Kidney capillary endothelial cell (primary cell): ENCODE results near the gene ASTL.
A peak's percentile ranks its signal among the peaks of the same experiment; 100 is the strongest.

Source experiments
- DNase-seq: peaks from one replicate; pipeline ENCODE4 v3.0.0-alpha.2; 2018; ENCODE audit warnings: low spot score

Gene ASTL

GRCh38 chr2:96159084-96159830 lies 21.0 kb upstream of the ASTL start:
- no peak for DNase-seq

DNA sequence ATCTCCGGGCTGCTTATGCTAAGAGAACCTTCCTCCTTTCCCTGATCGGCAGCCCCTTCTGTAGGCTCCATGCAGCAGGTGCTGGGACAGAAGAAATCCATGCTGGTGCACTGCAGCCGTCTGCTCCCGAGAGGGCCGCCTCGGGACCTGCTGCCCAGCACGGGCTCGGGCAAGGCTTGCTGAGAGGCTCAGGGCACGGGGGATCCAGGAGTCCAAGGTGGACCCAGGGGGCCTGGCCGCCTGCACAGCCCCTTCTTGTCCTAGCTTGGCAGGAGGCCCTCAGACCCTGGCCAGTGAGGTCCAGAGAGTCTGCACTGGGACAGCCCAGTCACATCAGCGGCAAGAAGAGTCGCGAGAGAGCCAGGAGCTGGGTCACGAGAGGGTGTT lies 20.2 kb upstream of the ASTL start:
- DNase-seq: no peak

DNA sequence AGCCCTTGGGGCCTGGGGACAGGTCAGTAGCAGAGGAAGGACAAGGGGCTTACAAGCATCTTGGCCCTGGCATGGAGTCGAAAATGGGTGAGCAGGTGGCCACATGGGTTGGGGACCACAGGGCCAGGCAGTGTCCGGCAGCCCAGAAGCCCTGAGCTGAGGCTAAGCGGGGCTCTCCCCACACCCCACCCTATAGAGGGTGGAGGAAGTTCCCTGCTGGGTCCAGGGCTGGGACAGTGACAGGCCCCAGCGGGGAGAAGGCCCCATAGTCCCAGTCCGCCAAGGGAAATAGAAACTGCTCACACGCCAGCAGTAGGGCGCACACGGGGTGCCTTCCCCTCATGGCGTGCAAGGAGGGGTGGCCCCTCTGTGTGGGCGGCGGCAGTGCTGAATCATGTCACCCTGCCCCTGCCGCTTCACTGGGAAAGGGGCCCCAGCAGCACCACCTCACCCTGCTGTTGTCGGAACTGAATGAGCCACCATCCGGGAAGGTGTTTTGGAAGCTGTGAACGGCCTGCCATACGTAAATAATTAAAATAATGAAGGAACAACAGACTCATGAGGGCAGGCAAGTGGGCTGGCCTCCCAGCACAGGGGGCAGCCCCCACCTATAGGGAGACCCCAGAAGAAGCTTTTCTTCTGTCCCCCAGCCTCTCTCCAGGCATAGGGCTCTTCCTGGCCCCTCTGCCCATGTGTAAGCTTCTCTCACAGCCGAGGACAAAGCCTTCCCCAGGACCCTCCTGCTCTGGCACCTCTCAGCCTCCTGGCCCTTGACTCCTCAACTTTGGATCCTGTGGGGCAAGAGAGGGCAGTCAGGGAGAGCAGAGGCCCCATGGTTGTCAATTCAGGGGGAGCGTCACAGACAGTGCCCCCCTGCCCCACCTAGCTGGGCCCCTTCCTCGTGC lies 19.6 kb upstream of the ASTL start:
- DNase-seq: no peak

DNA sequence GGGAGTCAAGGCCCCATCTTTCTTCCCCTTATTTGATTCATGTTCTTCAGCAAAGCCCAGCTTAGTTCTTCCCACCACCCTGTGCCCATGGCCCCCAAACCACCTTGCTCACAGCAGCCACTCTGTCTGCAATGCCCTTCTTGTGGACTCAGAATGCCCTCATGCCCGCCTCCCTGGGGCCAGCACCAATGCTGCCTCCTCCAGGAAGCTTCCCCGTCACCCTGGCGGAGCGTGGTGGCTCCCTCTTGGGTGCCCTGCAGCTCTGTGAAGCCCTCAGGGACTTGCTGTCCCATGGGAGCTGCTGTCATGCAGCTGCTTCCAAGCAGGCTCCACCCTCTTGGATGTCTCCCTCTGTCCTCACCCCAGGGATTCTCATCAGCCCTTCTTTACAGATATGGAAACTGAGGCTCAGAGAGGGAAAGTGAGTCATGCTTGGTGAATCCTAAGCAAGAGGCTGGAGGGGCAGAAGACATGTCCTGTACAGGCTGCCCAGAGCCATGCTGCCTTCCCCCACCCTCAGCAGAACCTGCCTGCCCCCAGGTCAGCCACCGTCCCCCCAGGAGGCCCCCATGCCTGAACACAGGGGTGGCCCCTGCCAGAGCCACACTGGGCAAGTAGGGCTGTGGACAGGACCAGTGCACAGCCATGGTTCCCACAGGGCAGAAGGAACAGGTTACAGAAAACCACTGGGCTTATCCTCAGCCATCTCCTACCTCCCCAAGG lies 18.8 kb upstream of the ASTL start:
- DNase-seq: no peak

DNA sequence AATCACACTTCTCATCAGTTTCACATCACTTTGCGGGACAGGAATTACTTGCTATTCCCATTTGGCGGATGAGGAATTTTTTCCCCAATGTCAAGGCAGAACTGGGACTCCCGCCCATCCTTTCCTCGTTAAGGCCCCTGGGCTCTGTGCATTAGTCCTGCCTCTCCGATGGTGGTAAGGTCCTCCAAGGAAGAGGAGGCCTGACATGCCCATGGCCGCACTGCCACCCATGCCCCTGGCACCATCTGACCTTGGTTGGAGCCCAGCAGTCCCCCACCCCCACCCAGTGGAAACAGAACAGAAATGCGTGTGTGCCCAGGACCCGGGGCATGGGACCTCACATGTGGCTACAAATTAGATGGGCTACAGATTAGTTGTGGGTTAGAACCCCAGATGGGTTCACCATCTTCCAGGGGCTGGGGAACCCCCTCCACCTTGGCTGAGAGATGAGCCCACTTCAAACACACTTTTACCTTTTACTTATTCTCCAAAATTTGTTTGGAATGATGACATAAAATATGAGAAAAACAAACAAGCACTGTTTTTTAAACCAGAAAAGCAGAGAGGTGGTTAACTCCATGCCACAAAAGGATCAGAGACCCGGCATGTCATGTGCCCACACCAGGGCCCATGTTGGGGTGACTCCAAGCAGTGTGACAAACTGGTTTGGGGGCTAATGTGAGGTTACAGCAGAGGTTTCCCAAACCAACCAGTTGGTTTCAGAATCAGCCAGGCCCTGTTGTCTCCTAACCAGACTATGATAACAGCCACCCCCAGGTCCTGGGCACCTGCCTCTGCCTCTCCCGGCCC lies 17.9 kb upstream of the ASTL start:
- DNase-seq: no peak

DNA sequence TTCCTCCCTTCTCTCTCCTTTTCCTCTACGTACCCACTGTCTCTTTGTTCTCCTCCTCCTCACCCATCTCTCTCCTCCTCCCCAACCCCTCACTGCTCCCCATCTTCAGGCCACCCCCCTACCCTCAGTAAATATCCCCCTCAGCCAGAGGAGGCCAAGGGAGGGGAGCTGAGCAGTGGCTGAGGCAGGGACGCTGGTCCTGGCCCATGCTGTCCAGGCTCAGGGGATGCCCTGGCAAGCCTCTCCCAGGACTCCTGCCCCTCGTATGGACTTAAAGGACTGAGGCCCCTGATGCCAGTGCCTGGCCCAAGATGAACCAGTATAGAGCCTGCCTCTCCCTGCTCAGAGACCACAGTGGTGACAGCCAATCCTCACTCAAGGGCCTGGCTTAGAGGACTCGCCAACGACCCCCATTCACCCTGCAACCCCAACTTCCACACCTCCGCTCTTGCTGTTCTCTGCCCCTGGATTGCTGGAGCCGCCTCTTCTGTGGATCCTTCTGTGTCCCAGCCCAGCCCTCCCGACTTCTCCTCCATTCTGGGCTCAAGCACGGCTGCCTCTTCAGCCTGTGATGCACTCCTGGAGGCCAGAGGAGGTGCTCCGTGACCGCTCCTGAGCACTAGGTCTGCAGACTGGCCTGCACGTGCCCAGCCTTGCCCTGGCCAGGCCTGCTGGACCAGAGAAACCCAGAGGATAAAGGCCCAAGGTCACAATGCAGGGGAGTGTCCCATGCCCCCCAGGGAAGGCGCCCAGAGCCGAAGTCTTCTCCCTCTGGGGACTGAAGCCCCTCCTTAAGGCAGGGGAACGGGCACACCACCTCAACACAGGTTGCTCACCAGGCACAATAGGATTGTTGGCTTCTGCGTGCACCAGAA lies 16.4 kb upstream of the ASTL start:
- DNase-seq: no peak

DNA sequence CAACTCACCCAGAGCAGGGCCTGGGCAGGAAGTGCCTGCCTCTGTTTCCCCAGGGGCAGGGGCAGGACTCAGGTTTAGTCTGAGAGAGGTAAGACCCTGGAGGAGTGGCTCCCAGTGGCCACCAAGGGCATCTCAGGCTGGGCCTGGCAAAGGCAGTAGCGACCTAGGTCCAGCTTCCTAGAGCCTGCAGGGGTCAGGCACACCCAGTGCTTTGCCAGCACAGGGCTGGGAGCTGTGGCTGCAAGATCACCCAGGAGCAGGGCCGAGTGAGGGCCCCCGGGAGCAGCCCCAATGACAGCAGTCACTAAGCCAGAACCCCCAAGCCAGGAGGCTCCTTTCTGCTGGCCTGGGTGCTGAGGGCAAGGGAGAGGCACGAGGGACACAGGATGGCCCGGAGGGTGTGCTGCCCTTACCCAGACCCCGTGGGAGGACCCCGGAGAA lies 15.7 kb upstream of the ASTL start:
- no peak for DNase-seq

GRCh38 chr2:96153291-96153713 lies 15.0 kb upstream of the ASTL start:
- no peak for DNase-seq

- no peak for DNase-seq
Measured at GRCh38 chr2:96152304-96153161, 14.2 kb upstream of the ASTL start.

DNA sequence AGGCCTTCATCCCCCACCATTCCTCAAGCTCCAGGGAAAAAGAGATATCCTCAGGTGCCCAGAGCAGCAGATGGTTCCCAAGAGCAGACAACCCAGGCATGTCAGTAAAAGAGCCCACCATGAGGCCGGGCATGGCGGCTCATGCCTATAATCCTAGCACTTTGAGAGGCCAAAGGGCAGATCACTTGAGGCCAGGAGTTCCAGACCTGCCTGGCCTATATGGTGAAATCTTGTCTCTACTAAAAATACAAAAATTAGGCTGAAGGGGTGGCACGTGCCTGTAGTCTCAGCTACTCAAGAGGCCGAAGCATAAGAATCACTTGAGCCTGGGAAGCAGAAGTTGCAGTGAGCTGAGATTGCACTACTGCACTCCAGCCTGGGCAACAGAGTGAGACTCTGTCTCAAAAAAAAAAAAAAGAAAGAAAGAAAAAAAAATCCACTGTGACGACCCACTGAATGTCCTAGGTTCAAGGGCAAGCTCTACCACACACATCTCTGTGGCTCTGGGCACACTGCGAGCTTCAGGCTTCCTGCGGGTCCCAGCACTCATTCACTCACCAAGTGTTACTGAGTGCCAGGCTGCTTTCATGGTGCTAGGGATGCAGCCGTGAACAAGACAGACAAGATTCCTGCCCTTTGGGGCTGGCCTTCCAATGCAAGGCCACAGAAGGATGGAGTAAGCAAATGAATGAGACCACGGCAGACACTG lies 13.4 kb upstream of the ASTL start:
- DNase-seq: no peak

DNA sequence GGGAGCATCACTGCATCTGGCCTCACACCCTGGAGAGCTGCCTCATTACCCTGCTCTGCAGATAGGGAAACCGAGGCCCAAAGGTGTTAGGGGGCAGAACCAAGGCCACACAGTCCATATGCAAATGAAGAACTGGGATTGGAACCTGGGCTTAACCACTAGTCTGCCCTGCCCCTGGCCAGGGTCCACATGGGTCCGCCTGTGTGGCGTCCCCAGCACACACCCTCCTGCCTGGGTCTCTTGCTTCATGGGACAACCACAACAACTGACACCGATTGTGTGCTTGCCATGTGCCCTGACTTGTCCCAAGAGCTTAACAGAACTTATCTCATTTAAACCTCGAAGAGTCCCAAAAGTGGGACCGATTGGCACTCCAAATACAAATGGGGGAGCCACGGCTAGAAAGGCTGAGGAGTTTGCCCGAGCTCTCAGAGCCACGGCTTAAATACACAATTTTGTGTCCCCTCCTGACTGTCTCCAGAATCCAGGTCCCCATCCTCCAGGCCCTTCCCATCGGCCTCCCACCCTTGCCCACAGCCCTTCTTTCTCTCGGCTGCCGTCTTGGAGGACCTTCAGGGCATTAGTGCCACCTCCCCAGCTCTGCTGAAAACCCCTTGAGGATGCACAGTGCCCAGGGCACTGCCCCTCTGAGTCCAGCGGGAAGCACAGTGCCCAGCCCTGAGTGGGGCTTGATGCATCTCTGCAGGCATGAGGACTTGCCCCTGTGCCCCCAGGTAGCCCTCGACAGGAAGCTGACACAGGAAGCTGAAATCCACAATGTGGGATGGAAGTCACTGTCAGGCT lies 12.7 kb upstream of the ASTL start:
- no peak for DNase-seq

DNA sequence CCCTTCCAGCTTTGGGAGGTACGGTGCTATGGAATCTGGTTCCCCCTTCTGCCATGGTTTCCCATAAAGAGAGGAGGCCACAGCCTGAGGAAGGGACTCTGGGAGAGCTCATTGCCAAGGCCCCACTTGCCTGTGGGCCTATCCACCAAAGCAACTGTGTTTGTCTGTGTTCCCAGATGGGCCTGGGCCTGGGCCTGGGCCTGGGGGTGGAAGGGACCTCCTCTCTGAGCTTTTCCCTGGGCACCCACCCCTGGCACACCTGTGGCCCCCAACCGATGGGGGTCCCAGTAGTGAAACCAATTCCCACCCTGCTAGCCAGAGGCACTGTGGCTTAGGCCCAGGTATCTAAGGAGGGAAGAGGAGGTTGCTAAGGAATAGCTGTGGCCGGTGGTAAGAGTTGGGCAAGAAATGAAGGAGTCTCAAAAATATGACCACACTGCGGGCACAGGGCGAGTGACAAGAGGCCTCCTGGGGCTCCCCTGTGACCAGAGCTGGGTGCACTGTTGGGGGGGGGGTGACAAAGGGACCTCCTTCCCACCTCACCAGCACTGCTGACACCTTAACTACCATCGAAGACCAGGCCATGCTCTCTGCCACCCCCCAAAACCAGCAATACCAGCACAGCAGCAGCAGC lies 11.8 kb upstream of the ASTL start:
- DNase-seq: no peak

DNA sequence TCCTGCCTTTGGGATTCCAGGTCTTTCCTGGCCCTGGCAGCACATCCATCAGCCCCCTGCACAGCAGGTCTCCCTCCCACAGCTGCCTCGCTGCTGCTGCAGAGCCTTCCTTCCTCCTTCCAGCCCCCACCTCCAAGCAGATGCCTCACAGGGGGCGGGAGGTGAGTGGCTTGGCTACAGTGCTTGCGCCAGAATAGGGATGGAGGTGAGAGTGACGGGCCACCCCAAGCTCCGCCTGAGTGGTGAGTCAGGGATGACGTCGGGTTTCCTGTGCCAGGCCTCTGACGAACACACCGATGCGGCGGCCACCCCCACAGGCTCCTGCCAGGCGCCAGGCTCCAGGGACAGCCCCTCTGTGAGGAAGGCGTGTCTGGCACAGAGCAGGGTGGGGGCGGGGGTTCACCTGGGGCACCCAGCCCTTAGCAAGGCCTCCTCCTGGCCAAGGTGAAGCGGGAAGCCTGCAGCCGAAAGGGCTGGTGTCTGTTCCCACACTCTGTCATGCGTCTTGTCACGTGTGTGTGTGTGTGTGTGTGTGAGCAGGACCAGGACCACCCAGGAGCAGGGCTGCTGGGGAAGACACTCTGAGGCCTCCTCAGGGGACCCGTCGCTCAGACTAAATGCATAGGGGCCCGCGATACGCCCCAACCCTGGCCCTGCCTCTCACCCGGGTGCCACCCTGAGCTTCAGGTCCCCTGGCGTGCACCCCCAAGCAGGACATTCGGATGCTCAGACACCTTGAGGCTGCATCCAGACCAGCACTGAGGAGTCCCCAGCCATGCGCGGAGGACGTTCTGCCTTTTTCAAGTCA lies 10.3 kb upstream of the ASTL start:
- DNase-seq: peak; percentile 87

DNA sequence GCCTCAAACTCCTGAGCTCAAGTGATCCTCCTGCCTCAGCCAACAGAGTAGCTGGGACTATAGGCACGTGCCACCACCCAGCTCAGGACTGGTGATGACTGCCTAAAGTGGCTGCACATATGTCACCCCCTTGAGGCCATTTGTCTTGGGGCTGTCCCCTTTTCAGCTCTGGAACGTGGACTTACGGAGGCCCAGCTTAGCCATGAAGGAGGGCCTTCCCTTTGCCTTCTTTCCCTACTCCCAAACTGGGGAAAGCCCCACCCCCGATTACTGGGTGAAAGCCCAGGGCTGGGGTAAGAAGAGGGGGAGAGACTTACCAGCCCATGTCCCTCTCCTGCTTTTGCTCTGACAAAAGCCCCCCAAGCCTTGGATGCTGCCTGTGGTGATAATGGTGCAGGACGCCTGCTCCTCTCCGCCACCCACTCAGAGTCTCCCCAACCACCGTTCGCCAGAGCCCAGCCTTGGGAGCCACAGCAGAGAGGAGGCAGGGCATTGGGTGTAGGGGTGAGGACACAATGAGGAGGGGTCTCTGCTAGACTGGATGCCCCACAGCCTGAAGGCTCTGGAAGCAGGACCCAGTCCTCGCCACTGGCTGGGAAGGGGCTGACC lies 9.4 kb upstream of the ASTL start:
- DNase-seq: no peak

- DNase-seq: no peak
Measured at GRCh38 chr2:96146881-96147592, 8.7 kb upstream of the ASTL start.
